IMR-90 (cell line): ENCODE data around the gene RTP5. TPM values are rescaled to one million over a fixed set of nuclear protein-coding genes. Genes with fewer than 3 reads are reported as not detected.

ENCODE experiments used
- ATAC-seq: fragments of 200-7000 bp; cut with Tn5 transposase; 2 replicates; pipeline ENCODE4 v1.9.1; 2020; ENCODE audit warnings: low read depth, mild to moderate bottlenecking, moderate library complexity
- BruUV-seq: library from RNA; stranded (reverse); fragments of 400-500 nt; replicated peaks from 2 replicates; lab custom pipeline; 2021; lab: Mats Ljungman, UMichigan
- CTCF ChIA-PET: fragments of 300-600 bp; formaldehyde crosslinking; extraction: SDS; loops from one replicate; lab custom pipeline; 2021; ENCODE audit warnings: antibody characterized with exemption; lab: Yijun Ruan, JAX
- POLR2A ChIA-PET: fragments of 300-600 bp; sonication (Branson Sonifier 250); formaldehyde crosslinking; loops from one replicate; lab custom pipeline; 2022; ENCODE audit warnings: antibody characterized with exemption; ENCODE audit not compliant: unreplicated experiment; lab: Charles Lee
- DNase-seq: peaks from one replicate; pipeline ENCODE4 v3.0.0; 2013
- H2AFZ ChIP-seq: replicated peaks from 2 replicates; pipeline ENCODE3; 2013; ENCODE audit warnings: low read length, mild to moderate bottlenecking; ENCODE audit not compliant: poor library complexity
- H2AK5ac ChIP-seq: 2 replicates; pipeline ENCODE4 v1.6.1; 2013; ENCODE audit warnings: low read depth, low read length, inconsistent platforms
- H2AK9ac ChIP-seq: replicated peaks from 2 replicates; pipeline ENCODE3; 2013; ENCODE audit warnings: mild to moderate bottlenecking, low read depth, low read length, moderate library complexity; ENCODE audit not compliant: poor library complexity
- H2BK120ac ChIP-seq: 2 replicates; pipeline ENCODE4 v1.6.1; 2013; ENCODE audit warnings: low read depth, low read length, inconsistent platforms
- H2BK15ac ChIP-seq: 3 replicates; pipeline ENCODE4 v1.6.1; 2013; ENCODE audit warnings: low read depth, low read length, inconsistent platforms
- H2BK20ac ChIP-seq: 2 replicates; pipeline ENCODE4 v1.6.1; 2013; ENCODE audit warnings: low read depth, mild to moderate bottlenecking, inconsistent platforms, low read length, moderate library complexity
- H2BK5ac ChIP-seq: 2 replicates; pipeline ENCODE4 v1.6.1; 2013; ENCODE audit warnings: mild to moderate bottlenecking, low read depth, low read length, inconsistent platforms; ENCODE audit not compliant: poor library complexity, severe bottlenecking
- H3K14ac ChIP-seq: replicated peaks from 2 replicates; pipeline ENCODE4 v1.6.1; 2013; ENCODE audit warnings: low read depth, low read length, inconsistent platforms
- H3K18ac ChIP-seq: 2 replicates; pipeline ENCODE4 v1.6.1; 2013; ENCODE audit warnings: low read depth, low read length, control low read depth
- H3K23ac ChIP-seq: 2 replicates; pipeline ENCODE4 v1.6.1; 2013; ENCODE audit warnings: low read depth, low read length, inconsistent platforms
- H3K27ac ChIP-seq: 2 replicates; pipeline ENCODE4 v1.5.1; 2013; ENCODE audit warnings: mild to moderate bottlenecking, control low read depth, low read length; ENCODE audit not compliant: insufficient read depth
- H3K27me3 ChIP-seq: 2 replicates; pipeline ENCODE4 v1.6.1; 2013; ENCODE audit warnings: low read length; ENCODE audit not compliant: control insufficient read depth, insufficient read depth
- H3K36me3 ChIP-seq: 2 replicates; pipeline ENCODE4 v1.6.1; 2013; ENCODE audit warnings: low read length, mixed read lengths; ENCODE audit not compliant: control insufficient read depth, insufficient read depth
- H3K4ac ChIP-seq: 2 replicates; pipeline ENCODE4 v1.6.1; 2013; ENCODE audit warnings: low read depth, low read length, inconsistent platforms
- H3K4me1 ChIP-seq: 2 replicates; pipeline ENCODE4 v1.6.1; 2013; ENCODE audit warnings: low read length, mixed read lengths; ENCODE audit not compliant: control insufficient read depth, insufficient read depth
- H3K4me2 ChIP-seq: 2 replicates; pipeline ENCODE4 v1.6.1; 2013; ENCODE audit warnings: low read depth, mild to moderate bottlenecking, control low read depth, low read length, moderate library complexity
- H3K4me3 ChIP-seq: 2 replicates; pipeline ENCODE4 v1.5.1; 2013; ENCODE audit warnings: low read depth, mild to moderate bottlenecking, control low read depth, low read length, moderate library complexity; ENCODE audit not compliant: insufficient read depth
- H3K56ac ChIP-seq: 2 replicates; pipeline ENCODE4 v1.6.1; 2013; ENCODE audit warnings: low read length, inconsistent platforms; ENCODE audit not compliant: insufficient read depth; ENCODE audit errors: extremely low read depth
- H3K79me1 ChIP-seq, 2 experiments: 2 replicates each; pipeline ENCODE4 v1.6.1; 2013; ENCODE audit warnings: low read length in 2 of 2, inconsistent platforms in 1 of 2, low read depth in 1 of 2
- H3K9ac ChIP-seq: 2 replicates; pipeline ENCODE4 v1.6.1; 2013; ENCODE audit warnings: low read depth, low read length, control low read depth
- H3K9me1 ChIP-seq: 2 replicates; pipeline ENCODE4 v1.6.1; 2013; ENCODE audit warnings: low read length, inconsistent platforms; ENCODE audit not compliant: insufficient read depth
- H3K9me3 ChIP-seq: 2 replicates; pipeline ENCODE4 v1.6.1; 2013; ENCODE audit warnings: low read length; ENCODE audit not compliant: control insufficient read depth, insufficient read depth
- H4K20me1 ChIP-seq: 2 replicates; pipeline ENCODE4 v1.6.1; 2013; ENCODE audit warnings: low read length, inconsistent platforms; ENCODE audit not compliant: insufficient read depth
- H4K5ac ChIP-seq: 2 replicates; pipeline ENCODE4 v1.6.1; 2013; ENCODE audit warnings: mild to moderate bottlenecking, low read depth, low read length, control low read depth
- H4K8ac ChIP-seq, 2 experiments: 2 replicates each; pipeline ENCODE4 v1.6.1; 2013; ENCODE audit warnings: low read depth in 2 of 2, low read length in 2 of 2, control low read depth in 1 of 2, inconsistent platforms in 1 of 2
- H4K91ac ChIP-seq: 2 replicates; pipeline ENCODE4 v1.6.1; 2013; ENCODE audit warnings: low read depth, low read length, inconsistent platforms; ENCODE audit not compliant: insufficient read depth
- ELK1 ChIP-seq: fragments of 150-350 bp; IDR thresholded peaks from 2 replicates; pipeline ENCODE4 v1.6.1; 2016; ENCODE audit warnings: low read depth, mild to moderate bottlenecking, low read length, moderate library complexity, borderline replicate concordance
- WGBS, 2 experiments: methylation state at CpG; one replicate each; pipeline versions ENCODE4 v1.1.5 to v1.1.7; 2013; ENCODE audit warnings: missing lambda C conversion rate in 2 of 2; ENCODE audit not compliant: insufficient read length in 1 of 2; ENCODE audit errors: extremely low coverage in 2 of 2; 5-methylcytosine and 5-hydroxymethylcytosine counted together
- dilution Hi-C: fragments of 300-500 bp; cut with HindIII; formaldehyde crosslinking; loops from one replicate; pipeline ENCODE4 v1.14.3; 2018; ENCODE audit warnings: low sequenced_read_pairs; ENCODE audit not compliant: unreplicated experiment
- in situ Hi-C: fragments of 300-500 bp; cut with MboI; formaldehyde crosslinking; loops from 3 replicates; pipeline ENCODE4 v1.14.3; 2019; ENCODE audit warnings: low sequenced_read_pairs, inconsistent platforms, mixed read lengths
- intact Hi-C: fragments of 100-400 bp; cut with micrococcal nuclease; formaldehyde crosslinking; loops from 2 replicates; pipeline ENCODE4 v1.10.0; 2022
- polyA plus RNA-seq, 3 experiments: library from polyadenylated mRNA; depleted of rRNA; stranded (reverse); fragments of >200 nt; gene quantifications; 2 replicates each; pipeline ENCODE4 v1.2.3, GENCODE V29; 2012; ENCODE audit warnings: low replicate concordance in 1 of 3
- total RNA-seq: library from RNA; depleted of rRNA; stranded (reverse); fragments of >200 nt; gene quantifications from 2 replicates; pipeline ENCODE4 v1.2.3, GENCODE V29; 2012

RTP5 gene
- total and polyA plus RNA-seq, 2 of the 4 experiments (the other 2 are of a cell fraction) = not detected

- Histone ChIP-seq H3K4me2 (no peak overlapping the region), H3K27me3 (no peaks in the 10 kb centered on the region), H2AFZ (no peak overlapping the region), H3K4me1 (no peaks in the 10 kb centered on the region), H3K9ac (no peak overlapping the region), H3K56ac (no peak overlapping the region), H3K9me3 (no peaks in the 10 kb centered on the region; the same call in 1 of the 2 replicates), H4K20me1 (no peaks in the 10 kb centered on the region), H3K4me3 (no peak overlapping the region), H2BK5ac (no peak overlapping the region), H4K5ac (no peak overlapping the region), H3K36me3 (no peaks in the 10 kb centered on the region), H3K23ac (no peak overlapping the region), H2BK120ac (no peak overlapping the region), H3K9me1 (no peaks in the 10 kb centered on the region), H4K8ac (no peak overlapping the region), H3K14ac (no peak overlapping the region), H3K18ac (no peak overlapping the region), H4K91ac (no peak overlapping the region), H3K79me1 (no peaks in the 10 kb centered on the region), H2BK15ac (no peak overlapping the region), H2AK5ac (no peak overlapping the region), H3K4ac (no peak overlapping the region), H2BK20ac (no peak overlapping the region), H2AK9ac (no peak overlapping the region), H3K27ac (no peak overlapping the region)
- TF ChIP-seq ELK1 = no peak
- 73% methylated on average over 8 of the region's 15 CpGs; no CpG with 5 or more reads in 1 of the 2 experiments for WGBS, 2 experiments
- DNase-seq (no peak), ATAC-seq (no peak)
- dilution Hi-C loops = no loop called here
- no TSS peak for BruUV-seq
- ChIA-PET POLR2A (no interaction called here), CTCF (no interaction called here)
- in situ Hi-C loops = no loop called here
- intact Hi-C loops = no loop called here
Measured at GRCh38 chr2:241885946-241886643, 16.6 kb downstream of the RTP5 start.
